ENCODE results near the gene DENND5A.

GRCh38 chr11:9176136-9176535 is 89.0 kb downstream of the DENND5A start:
- TF ChIP-seq FOXA1 (IDR thresholded peaks at IDR 0.05) (no peak), PKNOX1 (IDR thresholded peaks at IDR 0.05) (no peak), FOXM1 (IDR thresholded peaks at IDR 0.05; ENCODE audit: borderline replicate concordance) (no peak), SP1 (IDR thresholded peaks at IDR 0.05) (no peak), FOXK2 (IDR thresholded peaks at IDR 0.05) (no peak), NFRKB (IDR thresholded peaks at IDR 0.05) (no peak), ARNT (IDR thresholded peaks at IDR 0.05) (no peak), ZNF384 (IDR thresholded peaks at IDR 0.05) (no peak), TARDBP (IDR thresholded peaks at IDR 0.05) (no peak), BHLHE40 (IDR thresholded peaks at IDR 0.05; ENCODE audit: borderline replicate concordance) (no peak)

Measured in HEK293T (cell line).